ENCODE data around the gene NFIL3.
"Not testable (repeated sequence)": the region's sequence is repeated elsewhere in the genome, so short reads cannot be mapped to it uniquely, and the experiment has no call there.

The NFIL3 gene

DNA sequence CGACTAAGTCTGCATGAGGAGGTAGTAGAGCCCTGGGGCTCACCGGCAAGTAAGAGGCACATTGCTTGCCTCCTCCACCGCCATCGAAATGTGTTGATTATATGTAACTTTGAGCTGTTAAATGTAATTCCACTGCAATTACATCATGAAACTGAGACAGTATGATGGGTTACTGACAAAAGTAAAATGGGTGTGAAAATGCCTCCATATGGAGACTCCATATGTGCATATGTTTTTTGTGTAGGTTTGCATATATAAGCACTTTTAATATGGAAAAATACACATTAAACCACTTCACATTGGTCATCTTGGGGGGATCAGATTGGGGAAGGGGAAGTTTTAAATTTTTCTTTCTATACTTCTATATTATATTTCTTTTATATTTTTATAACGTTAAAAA lies 29.8 kb downstream of the NFIL3 start:
- no peak for DNase-seq (ENCODE audit: low read depth)
- TF ChIP-seq, protein P1, sequence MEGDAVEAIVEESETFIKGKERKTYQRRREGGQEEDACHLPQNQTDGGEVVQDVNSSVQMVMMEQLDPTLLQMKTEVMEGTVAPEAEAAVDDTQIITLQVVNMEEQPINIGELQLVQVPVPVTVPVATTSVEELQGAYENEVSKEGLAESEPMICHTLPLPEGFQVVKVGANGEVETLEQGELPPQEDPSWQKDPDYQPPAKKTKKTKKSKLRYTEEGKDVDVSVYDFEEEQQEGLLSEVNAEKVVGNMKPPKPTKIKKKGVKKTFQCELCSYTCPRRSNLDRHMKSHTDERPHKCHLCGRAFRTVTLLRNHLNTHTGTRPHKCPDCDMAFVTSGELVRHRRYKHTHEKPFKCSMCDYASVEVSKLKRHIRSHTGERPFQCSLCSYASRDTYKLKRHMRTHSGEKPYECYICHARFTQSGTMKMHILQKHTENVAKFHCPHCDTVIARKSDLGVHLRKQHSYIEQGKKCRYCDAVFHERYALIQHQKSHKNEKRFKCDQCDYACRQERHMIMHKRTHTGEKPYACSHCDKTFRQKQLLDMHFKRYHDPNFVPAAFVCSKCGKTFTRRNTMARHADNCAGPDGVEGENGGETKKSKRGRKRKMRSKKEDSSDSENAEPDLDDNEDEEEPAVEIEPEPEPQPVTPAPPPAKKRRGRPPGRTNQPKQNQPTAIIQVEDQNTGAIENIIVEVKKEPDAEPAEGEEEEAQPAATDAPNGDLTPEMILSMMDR (conservative IDR thresholded peaks at IDR 0.05; ENCODE audit: low read depth, low read length), result no peak
- no peak overlapping the region for H3K4me3 ChIP-seq (ENCODE audit: low read depth, low read length)

DNA sequence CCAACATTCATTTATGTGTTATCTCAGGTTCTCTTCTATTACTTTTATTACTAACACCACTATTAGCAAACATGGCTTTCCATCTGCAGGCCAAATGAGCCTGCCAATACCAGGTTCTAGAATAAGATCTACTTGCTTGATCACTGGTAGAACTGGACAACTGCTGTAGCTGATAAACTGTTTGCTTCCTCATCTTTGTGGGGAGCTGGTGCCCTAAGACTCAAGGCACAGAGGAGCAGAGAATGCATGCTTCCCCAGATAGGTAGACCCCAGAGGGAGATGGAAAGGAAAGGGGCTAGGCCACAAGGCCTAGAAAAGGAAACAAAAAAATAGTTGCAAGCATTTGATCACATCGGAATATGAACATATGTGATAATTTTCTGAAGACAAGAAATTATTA lies 31.2 kb downstream of the NFIL3 start:
- TF ChIP-seq, protein P1 (conservative IDR thresholded peaks at IDR 0.05; ENCODE audit: low read depth, low read length), result no peak
- no peak overlapping the region for H3K4me3 ChIP-seq (ENCODE audit: low read depth, low read length)
- no peak for DNase-seq (ENCODE audit: low read depth)

GRCh38 chr9:91391818-91392217 lies 31.8 kb downstream of the NFIL3 start:
- no peak overlapping the region for H3K4me3 ChIP-seq (ENCODE audit: low read depth, low read length)
- TF ChIP-seq, protein P1 (conservative IDR thresholded peaks at IDR 0.05; ENCODE audit: low read depth, low read length), result no peak
- no peak for DNase-seq (ENCODE audit: low read depth)

DNA sequence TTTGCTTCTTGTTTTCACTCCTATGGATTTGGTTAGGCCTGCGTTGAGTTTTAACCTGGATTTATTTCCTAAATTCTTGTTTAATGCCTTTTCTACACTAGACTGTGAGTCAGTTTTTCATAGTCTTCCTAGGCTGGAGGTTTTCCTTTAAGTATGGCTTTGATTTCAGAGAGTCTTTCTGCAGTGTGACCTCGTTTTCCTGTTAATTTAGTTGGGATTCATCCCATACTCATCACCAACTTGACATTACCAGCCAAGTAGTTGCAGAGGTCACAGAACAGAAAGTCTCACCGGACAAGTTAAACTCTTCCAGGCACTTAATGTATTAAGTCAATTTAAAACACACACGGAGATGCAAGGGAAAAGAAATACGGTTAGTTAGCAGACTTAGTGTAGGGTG lies 32.2 kb downstream of the NFIL3 start:
- H3K4me3 ChIP-seq (ENCODE audit: low read depth, low read length), result no peak overlapping the region
- DNase-seq (ENCODE audit: low read depth), result no peak
- TF ChIP-seq, protein P1 (conservative IDR thresholded peaks at IDR 0.05; ENCODE audit: low read depth, low read length), result no peak

DNA sequence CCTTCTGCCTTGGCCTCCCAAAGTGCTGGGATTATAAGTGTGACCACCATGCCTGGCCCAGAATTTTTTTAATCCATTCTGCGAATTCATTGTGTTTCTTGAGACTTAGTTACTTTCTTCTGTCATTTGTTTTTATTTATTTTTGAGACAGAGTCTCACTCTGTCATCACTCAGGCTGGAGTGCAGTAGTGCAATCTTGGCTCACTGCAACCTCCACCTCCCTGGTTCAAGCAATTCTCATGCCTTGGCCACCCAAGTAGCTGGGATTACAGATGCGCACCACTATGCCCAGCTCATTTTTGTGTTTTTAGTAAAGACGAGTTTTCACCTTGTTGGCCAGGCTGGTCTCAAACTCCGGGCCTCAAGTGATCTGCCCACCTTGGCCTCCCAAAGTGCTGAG lies 33.9 kb downstream of the NFIL3 start:
- not testable (repeated sequence) for DNase-seq (ENCODE audit: low read depth)

DNA sequence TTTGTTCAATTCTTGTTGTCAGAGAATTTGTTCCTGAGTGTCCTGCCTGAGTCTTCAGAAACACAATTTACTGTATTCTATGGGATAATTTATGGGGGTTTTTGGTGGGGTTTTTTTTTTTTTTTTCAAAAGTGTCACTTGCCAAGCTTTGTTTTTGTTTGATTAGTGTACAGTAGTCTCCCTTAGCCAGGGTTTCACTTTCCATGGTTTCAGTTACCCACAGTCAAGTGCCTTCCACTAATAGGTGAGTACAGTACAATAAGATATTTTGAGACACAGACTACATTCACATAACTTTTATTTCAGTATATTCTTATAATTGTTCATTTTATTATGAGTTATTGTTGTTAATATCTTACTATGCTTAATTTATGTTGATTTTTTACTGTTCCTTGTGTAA lies 36.9 kb downstream of the NFIL3 start:
- TF ChIP-seq, protein P1 (conservative IDR thresholded peaks at IDR 0.05; ENCODE audit: low read depth, low read length), result no peak
- H3K4me3 ChIP-seq (ENCODE audit: low read depth, low read length), result no peak overlapping the region
- DNase-seq (ENCODE audit: low read depth), result no peak

More for the DNA sequence above, 33.9 kb downstream of the NFIL3 start:
- H3K4me3 ChIP-seq (ENCODE audit: low read depth, low read length), result not testable (repeated sequence)

- no peak for DNase-seq (ENCODE audit: low read depth)
- TF ChIP-seq, protein P1 (conservative IDR thresholded peaks at IDR 0.05; ENCODE audit: low read depth, low read length), result no peak
- H3K4me3 ChIP-seq (ENCODE audit: low read depth, low read length), result no peak overlapping the region
Measured at GRCh38 chr9:91384954-91385353, 38.7 kb downstream of the NFIL3 start.

DNA sequence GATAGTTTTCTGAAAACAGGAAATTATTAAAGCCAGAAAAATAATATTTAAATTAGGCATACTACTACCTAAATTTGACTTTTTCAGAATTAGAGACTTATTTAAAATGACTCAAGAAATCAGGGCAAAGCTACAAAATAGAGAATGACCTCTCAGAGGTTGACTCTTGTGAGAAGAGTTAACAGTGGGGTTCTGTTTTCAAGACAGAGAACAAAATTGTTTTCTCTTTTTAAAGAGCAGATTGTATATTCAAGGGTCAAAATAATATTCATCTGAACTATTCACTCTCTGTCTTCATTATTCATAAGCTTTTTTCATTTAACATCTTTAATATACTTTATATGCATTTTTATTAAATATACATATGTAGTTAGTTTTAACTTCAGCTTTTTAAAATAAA lies 40.1 kb downstream of the NFIL3 start:
- TF ChIP-seq, protein P1 (conservative IDR thresholded peaks at IDR 0.05; ENCODE audit: low read depth, low read length), result no peak
- no peak for DNase-seq (ENCODE audit: low read depth)
- H3K4me3 ChIP-seq (ENCODE audit: low read depth, low read length), result no peak overlapping the region

All from choroid plexus epithelial cell (primary cell).